Kidney glomerular epithelial cell (primary cell): ENCODE data around the gene LOXL1.
"Not testable (repeated sequence)": the region's sequence is repeated elsewhere in the genome, so short reads cannot be mapped to it uniquely, and the experiment has no call there.

ENCODE experiments used
- DNase-seq: peaks from one replicate; lab custom pipeline; 2025; lab: John Stamatoyannopoulos, UW

LOXL1 gene

GRCh38 chr15:73922186-73923151 lies 3.8 kb upstream of the LOXL1 start:
- peak; percentile 60 for DNase-seq

- DNase-seq, result no peak
Observed at GRCh38 chr15:73923156-73923487, 3.1 kb upstream of the LOXL1 start.

GRCh38 chr15:73923488-73924164 lies 2.6 kb upstream of the LOXL1 start:
- no peak for DNase-seq

- peak; percentile 36 for DNase-seq
Observed at GRCh38 chr15:73924171-73924921, 1.9 kb upstream of the LOXL1 start.

GRCh38 chr15:73925848-73926218 lies 429 bp upstream of the LOXL1 start:
- DNase-seq, result peak; percentile 61

GRCh38 chr15:73927003-73927475 lies 777 bp downstream of the LOXL1 start:
- DNase-seq, result no peak

- peak; percentile 19 for DNase-seq
Observed at GRCh38 chr15:73927476-73928240, 1.4 kb downstream of the LOXL1 start.

GRCh38 chr15:73928241-73928579 lies 1.9 kb downstream of the LOXL1 start:
- DNase-seq, result no peak

GRCh38 chr15:73928971-73929627 lies 2.8 kb downstream of the LOXL1 start:
- DNase-seq, result no peak

GRCh38 chr15:73930371-73930770 lies 4.1 kb downstream of the LOXL1 start:
- peak; percentile 88 for DNase-seq

GRCh38 chr15:73930790-73931281 lies 4.6 kb downstream of the LOXL1 start:
- no peak for DNase-seq

GRCh38 chr15:73931441-73931840 lies 5.2 kb downstream of the LOXL1 start:
- DNase-seq, result no peak

- no peak for DNase-seq
Observed at GRCh38 chr15:73932381-73933191, 6.3 kb downstream of the LOXL1 start.

- no peak for DNase-seq
Observed at GRCh38 chr15:73934281-73934680, 8.0 kb downstream of the LOXL1 start.

- peak; percentile 77 for DNase-seq
Observed at GRCh38 chr15:73935547-73935946, 9.3 kb downstream of the LOXL1 start.

GRCh38 chr15:73936181-73936580 lies 9.9 kb downstream of the LOXL1 start:
- DNase-seq, result peak; percentile 72

- DNase-seq, result no peak
Observed at GRCh38 chr15:73936588-73937290, 10.5 kb downstream of the LOXL1 start.

- no peak for DNase-seq
Observed at GRCh38 chr15:73937296-73937695, 11.0 kb downstream of the LOXL1 start.

GRCh38 chr15:73937726-73938125 lies 11.5 kb downstream of the LOXL1 start:
- DNase-seq, result no peak

GRCh38 chr15:73938516-73938915 lies 12.3 kb downstream of the LOXL1 start:
- not testable (repeated sequence) for DNase-seq
